ENCODE results near the gene TPD52L2. TPM values are rescaled to one million over a fixed set of nuclear protein-coding genes. Genes with fewer than 3 reads are reported as not detected.

The TPD52L2 gene
- 100 to 1,000 TPM in 1 of 2 donors, 10 to 100 TPM in 1; 82.0 to 107 TPM for polyA plus RNA-seq

DNA sequence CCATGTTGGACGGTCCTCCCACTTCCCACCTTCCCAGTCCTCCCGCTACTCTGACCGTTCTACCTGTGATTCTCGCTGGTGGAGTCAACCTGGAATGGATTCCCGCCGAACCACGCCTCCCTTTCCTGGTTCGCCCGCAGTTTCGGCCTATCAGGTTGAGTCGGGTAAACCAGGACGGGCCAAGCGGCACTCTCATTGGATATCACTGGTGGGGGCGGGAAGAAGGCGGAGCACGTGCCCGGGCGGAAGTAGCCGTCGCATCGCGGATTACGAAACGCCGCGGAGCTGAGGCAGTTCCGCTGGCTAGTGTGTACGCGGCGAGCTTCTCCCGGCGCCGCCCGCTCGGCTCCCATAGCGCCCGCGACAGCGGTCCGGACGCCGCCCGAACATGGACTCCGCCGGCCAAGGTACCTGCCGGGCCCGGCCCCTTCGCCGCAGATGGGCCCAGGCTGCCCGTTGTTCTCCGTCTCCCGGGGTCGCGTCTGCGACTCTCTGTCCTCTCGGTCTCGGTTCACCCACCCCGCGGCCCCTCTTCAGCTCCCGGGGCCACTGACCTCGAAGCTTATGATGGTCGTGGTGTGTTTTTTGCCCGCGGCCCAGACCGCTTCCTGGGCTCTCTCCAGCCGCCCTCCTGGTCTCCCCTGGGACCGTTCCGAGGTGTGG, at the start of gene TPD52L2:
Gene TPD52L2 (plus strand): TSS at position 293 of the 663 bp plus-strand sequence. CDS start 96 bp downstream, at position 389.
- peaks cover 2 to 29% of the 10 kb centered on the region in 2 donors for H3K36me3 ChIP-seq (ENCODE audit: control insufficient read depth in 2 of 2, insufficient read depth in 2 of 2, low read length in 1 of 2)
- H3K4me1 ChIP-seq (ENCODE audit: control insufficient read depth in 2 of 2, insufficient read depth in 2 of 2, low read length in 1 of 2): peaks cover 0 to 14% of the 10 kb centered on the region in 2 donors
- peak within 1 kb of the TSS; percentile 98 to 99 for H3K27ac ChIP-seq (ENCODE audit: low read depth in 2 of 2, low read length in 1 of 2)
- H3K9me3 ChIP-seq (ENCODE audit: control insufficient read depth in 2 of 2, insufficient read depth in 1 of 2, low read depth in 1 of 2, low read length in 1 of 2): no peaks in the 10 kb centered on the region
- WGBS, 2 donors: 0% methylated on average over 49 to 68 of the region's 68 CpGs
- no peaks in the 10 kb centered on the region for H3K27me3 ChIP-seq (ENCODE audit: control insufficient read depth in 1 of 2, insufficient read depth in 2 of 2, low read length in 2 of 2)
- peak within 1 kb of the TSS; percentile 82 to 85 for H3K4me3 ChIP-seq (ENCODE audit: low read depth in 1 of 2, low read length in 2 of 2)

DNA sequence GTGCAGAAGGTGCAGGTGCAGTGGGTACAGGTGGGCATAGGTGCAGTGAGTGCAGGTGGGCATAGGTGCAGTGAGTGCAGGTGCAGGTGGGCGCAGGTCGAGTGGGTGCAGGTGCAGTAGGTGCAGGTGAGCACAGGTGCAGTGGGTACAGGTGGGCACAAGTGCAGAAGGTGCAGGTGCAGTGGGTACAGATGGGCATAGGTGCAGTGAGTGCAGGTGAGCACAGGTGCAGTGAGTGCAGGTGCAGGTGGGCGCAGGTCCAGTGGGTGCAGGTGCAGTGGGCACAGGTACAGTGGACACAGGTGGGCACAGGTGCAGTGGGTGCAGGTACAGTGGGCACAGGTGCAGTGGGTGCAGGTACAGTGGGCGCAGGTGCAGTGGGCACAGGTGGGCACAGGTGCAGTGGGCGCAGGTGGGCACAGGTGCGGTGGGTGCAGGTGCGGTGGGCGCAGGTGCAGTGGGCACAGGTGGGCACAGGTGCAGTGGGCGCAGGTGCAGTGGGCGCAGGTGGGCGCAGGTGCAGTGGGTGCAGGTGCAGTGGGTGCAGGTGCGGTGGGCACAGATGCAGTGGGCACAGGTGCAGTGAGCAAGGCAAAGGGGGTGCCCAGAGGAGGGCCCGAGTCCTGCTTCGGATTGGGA, 49.3 kb upstream of the TPD52L2 start:
- Histone ChIP-seq H3K27me3 (ENCODE audit: control insufficient read depth in 1 of 2, insufficient read depth in 2 of 2, low read length in 2 of 2) (no peaks in the 10 kb centered on the region), H3K4me3 (ENCODE audit: low read depth in 1 of 2, low read length in 2 of 2) (no peak overlapping the region), H3K36me3 (ENCODE audit: control insufficient read depth in 2 of 2, insufficient read depth in 2 of 2, low read length in 1 of 2) (no peaks in the 10 kb centered on the region), H3K27ac (ENCODE audit: low read depth in 2 of 2, low read length in 1 of 2) (no peak overlapping the region), H3K9me3 (ENCODE audit: control insufficient read depth in 2 of 2, insufficient read depth in 1 of 2, low read depth in 1 of 2, low read length in 1 of 2) (no peaks in the 10 kb centered on the region), H3K4me1 (ENCODE audit: control insufficient read depth in 2 of 2, insufficient read depth in 2 of 2, low read length in 1 of 2) (peaks cover 0 to 4% of the 10 kb centered on the region in 2 donors)
- 77 to 97% methylated on average over 14 of the region's 14 CpGs for WGBS, 2 donors

DNA sequence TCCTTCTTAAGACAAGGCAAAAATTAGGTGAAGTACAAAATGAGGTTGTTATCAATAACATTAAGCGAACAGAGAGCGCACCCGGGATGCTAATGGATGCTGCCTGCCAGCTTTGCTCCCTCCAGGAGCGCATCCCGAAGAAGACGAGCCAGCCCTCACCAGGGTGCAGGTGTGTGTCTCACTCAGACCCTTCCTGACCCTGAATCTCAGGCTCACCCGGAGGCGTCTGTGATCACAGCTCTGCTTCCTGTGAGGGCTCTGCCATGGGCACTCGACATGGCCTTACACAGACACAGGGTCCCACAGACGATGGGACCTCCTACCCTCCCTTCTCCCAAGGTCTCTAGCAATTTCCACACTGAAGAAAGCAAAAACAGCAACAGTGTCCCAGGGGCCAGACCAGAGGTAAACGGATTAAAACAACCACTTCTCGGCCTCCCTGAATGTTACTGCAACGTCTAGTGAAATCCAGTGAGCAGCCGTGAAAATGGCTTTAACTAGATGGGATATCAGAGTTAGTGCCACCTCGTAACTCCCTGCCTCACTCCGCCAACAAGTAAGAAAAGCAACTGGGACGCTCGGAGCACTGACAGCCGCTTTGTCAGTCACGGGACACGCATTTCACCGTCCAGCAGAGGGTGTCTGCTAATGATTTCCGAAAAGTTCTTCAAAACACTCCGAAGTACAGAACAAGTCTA, 45.7 kb upstream of the TPD52L2 start:
- Histone ChIP-seq H3K9me3 (ENCODE audit: control insufficient read depth in 2 of 2, insufficient read depth in 1 of 2, low read depth in 1 of 2, low read length in 1 of 2) (no peaks in the 10 kb centered on the region), H3K27me3 (ENCODE audit: control insufficient read depth in 1 of 2, insufficient read depth in 2 of 2, low read length in 2 of 2) (no peaks in the 10 kb centered on the region), H3K4me1 (ENCODE audit: control insufficient read depth in 2 of 2, insufficient read depth in 2 of 2, low read length in 1 of 2) (peaks cover 0 to 4% of the 10 kb centered on the region in 2 donors), H3K4me3 (ENCODE audit: low read depth in 1 of 2, low read length in 2 of 2) (no peak overlapping the region), H3K27ac (ENCODE audit: low read depth in 2 of 2, low read length in 1 of 2) (no peak overlapping the region), H3K36me3 (ENCODE audit: control insufficient read depth in 2 of 2, insufficient read depth in 2 of 2, low read length in 1 of 2) (no peaks in the 10 kb centered on the region)
- WGBS, 2 donors: 46 to 48% methylated on average over 24 of the region's 24 CpGs

DNA sequence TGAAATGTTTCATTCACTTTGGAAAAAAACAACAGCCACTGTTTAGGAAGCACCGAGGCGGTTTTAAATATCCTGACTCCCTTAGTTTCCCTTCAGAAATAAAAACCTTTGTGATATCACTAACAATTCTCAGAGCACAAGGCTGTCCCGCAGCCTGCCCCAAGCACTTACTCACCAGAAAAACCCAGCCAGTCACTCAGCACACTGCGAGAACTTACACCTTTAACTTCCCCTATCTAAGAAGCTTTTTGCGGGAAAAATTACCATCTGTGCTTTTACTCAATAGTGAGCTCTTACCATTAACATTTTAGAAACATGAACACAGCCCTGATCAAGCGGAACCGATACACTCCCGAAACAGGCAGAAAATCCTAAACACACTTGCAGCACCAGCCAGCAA, 43.3 kb upstream of the TPD52L2 start:
- no peak overlapping the region for H3K4me3 ChIP-seq (ENCODE audit: low read depth in 1 of 2, low read length in 2 of 2)
- H3K9me3 ChIP-seq (ENCODE audit: control insufficient read depth in 2 of 2, insufficient read depth in 1 of 2, low read depth in 1 of 2, low read length in 1 of 2): no peaks in the 10 kb centered on the region
- no peaks in the 10 kb centered on the region for H3K36me3 ChIP-seq (ENCODE audit: control insufficient read depth in 2 of 2, insufficient read depth in 2 of 2, low read length in 1 of 2)
- H3K27ac ChIP-seq (ENCODE audit: low read depth in 2 of 2, low read length in 1 of 2): no peak overlapping the region
- H3K27me3 ChIP-seq (ENCODE audit: control insufficient read depth in 1 of 2, insufficient read depth in 2 of 2, low read length in 2 of 2): no peaks in the 10 kb centered on the region
- 84 to 90% methylated on average over 8 of the region's 8 CpGs for WGBS, 2 donors
- no peaks in the 10 kb centered on the region for H3K4me1 ChIP-seq (ENCODE audit: control insufficient read depth in 2 of 2, insufficient read depth in 2 of 2, low read length in 1 of 2)

DNA sequence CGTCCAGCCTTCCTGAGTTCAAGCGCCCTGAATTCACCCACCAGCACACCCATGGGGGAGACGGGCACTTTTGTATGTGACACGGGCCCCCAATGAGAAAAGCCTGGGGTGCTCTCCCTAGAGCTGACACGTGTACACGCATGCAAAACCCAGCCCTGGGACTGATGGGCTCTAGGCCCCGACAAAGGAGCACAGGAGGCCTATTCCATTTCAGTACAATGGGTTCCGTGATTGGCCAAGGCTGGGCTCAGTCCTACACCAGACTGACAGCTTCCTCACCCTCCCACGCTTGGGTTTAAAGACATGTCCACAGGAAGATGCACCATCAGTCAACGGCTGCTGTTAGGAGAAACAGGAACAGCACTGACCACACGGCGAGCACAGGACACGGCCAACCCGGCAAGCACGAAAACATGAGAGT, 42.8 kb upstream of the TPD52L2 start:
- Histone ChIP-seq H3K36me3 (ENCODE audit: control insufficient read depth in 2 of 2, insufficient read depth in 2 of 2, low read length in 1 of 2) (no peaks in the 10 kb centered on the region), H3K27ac (ENCODE audit: low read depth in 2 of 2, low read length in 1 of 2) (no peak overlapping the region), H3K27me3 (ENCODE audit: control insufficient read depth in 1 of 2, insufficient read depth in 2 of 2, low read length in 2 of 2) (no peaks in the 10 kb centered on the region), H3K4me1 (ENCODE audit: control insufficient read depth in 2 of 2, insufficient read depth in 2 of 2, low read length in 1 of 2) (no peaks in the 10 kb centered on the region), H3K4me3 (ENCODE audit: low read depth in 1 of 2, low read length in 2 of 2) (no peak overlapping the region), H3K9me3 (ENCODE audit: control insufficient read depth in 2 of 2, insufficient read depth in 1 of 2, low read depth in 1 of 2, low read length in 1 of 2) (no peaks in the 10 kb centered on the region)
- WGBS, 2 donors: 75 to 80% methylated on average over 15 of the region's 15 CpGs

DNA sequence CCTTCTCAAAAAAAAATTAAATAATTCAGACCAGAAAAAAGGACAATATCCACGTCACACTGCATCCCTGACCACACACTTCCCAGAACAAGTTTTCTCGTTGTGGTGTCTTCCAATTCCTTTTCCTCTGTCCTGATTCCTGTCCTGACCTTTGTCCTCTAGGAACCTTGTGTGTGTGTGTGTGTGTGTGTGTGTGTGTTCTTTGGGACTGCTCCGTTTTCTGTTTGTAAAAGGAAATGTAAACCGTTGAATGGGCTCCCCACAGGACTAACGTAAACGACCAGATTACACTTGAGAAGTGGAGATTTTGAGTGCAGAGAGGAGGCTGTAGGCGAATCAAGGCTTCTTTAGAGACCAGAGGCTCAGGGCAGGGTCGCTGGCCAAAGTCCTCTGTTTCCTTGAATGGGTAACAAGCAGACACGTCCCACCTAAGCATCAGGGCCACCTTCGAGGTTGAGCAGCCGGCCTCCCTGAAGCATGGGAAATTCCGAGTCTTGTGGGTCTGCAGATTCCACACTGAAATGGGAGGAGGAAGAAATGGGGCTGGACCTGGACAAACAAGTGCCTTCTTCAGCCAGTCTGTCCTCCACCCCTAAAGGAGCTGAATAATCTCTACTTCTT, 41.3 kb upstream of the TPD52L2 start:
- H3K27me3 ChIP-seq (ENCODE audit: control insufficient read depth in 1 of 2, insufficient read depth in 2 of 2, low read length in 2 of 2): no peaks in the 10 kb centered on the region
- 51 to 60% methylated on average over 12 of the region's 12 CpGs for WGBS, 2 donors
- H3K27ac ChIP-seq (ENCODE audit: low read depth in 2 of 2, low read length in 1 of 2): no peak overlapping the region

DNA sequence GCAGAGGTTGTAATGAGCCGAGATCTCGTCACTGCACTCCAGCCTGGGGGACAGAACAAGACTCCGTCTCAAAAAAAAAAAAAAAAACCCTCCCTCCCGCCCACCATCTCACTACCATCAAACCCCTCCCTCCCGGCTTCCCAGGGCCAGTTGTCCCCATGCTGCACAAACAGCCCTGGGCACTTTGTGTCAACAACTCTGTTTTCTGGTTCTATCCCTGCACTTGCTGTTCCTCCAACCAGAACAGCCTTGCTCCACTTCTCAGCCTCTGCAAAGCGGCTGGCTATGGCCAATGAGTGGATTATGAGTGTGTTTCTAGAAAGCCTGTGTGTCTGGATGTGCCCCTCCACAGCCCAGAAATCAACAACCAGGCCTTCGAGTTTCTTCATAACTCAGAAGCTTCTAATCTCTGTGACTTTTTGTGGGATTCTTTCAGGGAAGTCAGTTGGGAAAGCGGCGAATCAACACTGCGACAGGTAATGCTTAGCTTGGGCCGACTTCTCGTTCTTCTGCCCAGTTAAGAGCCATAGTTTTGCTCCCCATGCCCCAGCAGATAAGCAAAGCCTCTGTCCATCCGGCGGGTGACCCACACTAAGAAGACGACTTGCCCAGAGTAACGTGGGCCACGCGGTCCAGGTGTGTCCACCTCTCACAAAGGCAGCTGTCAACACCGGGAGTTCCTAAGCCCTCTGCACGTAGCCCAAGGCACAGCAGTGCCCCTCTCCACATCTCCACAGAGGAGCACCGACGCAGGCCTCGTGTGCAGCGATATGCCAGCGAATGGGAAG, 39.5 kb upstream of the TPD52L2 start:
- Histone ChIP-seq H3K9me3 (ENCODE audit: control insufficient read depth in 2 of 2, insufficient read depth in 1 of 2, low read depth in 1 of 2, low read length in 1 of 2) (no peaks in the 10 kb centered on the region), H3K4me3 (ENCODE audit: low read depth in 1 of 2, low read length in 2 of 2) (no peak overlapping the region), H3K36me3 (ENCODE audit: control insufficient read depth in 2 of 2, insufficient read depth in 2 of 2, low read length in 1 of 2) (no peaks in the 10 kb centered on the region), H3K4me1 (ENCODE audit: control insufficient read depth in 2 of 2, insufficient read depth in 2 of 2, low read length in 1 of 2) (no peaks in the 10 kb centered on the region), H3K27ac (ENCODE audit: low read depth in 2 of 2, low read length in 1 of 2) (no peak overlapping the region), H3K27me3 (ENCODE audit: control insufficient read depth in 1 of 2, insufficient read depth in 2 of 2, low read length in 2 of 2) (peaks cover 0 to 5% of the 10 kb centered on the region in 2 donors)
- WGBS, 2 donors: 85 to 87% methylated on average over 25 of the region's 25 CpGs

More for the DNA sequence above, 41.3 kb upstream of the TPD52L2 start:
- no peak overlapping the region for H3K4me3 ChIP-seq (ENCODE audit: low read depth in 1 of 2, low read length in 2 of 2)
- H3K36me3 ChIP-seq (ENCODE audit: control insufficient read depth in 2 of 2, insufficient read depth in 2 of 2, low read length in 1 of 2): no peaks in the 10 kb centered on the region
- H3K4me1 ChIP-seq (ENCODE audit: control insufficient read depth in 2 of 2, insufficient read depth in 2 of 2, low read length in 1 of 2): no peaks in the 10 kb centered on the region
- H3K9me3 ChIP-seq (ENCODE audit: control insufficient read depth in 2 of 2, insufficient read depth in 1 of 2, low read depth in 1 of 2, low read length in 1 of 2): no peaks in the 10 kb centered on the region

DNA sequence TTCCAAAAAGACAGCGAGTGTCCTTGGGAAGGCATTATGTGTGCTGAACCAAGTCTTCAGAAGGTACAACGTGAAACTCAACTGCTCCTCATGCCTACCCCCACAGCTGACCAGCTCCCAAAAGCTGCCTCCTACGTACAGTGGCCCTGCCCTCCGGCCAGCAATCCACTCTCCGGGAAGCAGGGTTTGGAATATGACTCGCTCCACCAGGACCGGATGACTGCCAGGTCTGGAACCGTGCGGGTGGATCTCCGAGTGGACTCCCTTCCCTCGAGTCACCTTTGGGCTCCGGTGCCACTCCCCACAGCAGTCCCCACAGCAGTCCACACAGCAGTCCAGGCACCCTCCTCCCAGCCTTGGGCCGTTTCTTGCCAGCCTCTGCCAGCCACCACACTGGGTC, 38.3 kb upstream of the TPD52L2 start:
- H3K27me3 ChIP-seq (ENCODE audit: control insufficient read depth in 1 of 2, insufficient read depth in 2 of 2, low read length in 2 of 2): peaks cover 0 to 5% of the 10 kb centered on the region in 2 donors
- no peak overlapping the region for H3K4me3 ChIP-seq (ENCODE audit: low read depth in 1 of 2, low read length in 2 of 2)
- H3K4me1 ChIP-seq (ENCODE audit: control insufficient read depth in 2 of 2, insufficient read depth in 2 of 2, low read length in 1 of 2): no peaks in the 10 kb centered on the region
- 73 to 75% methylated on average over 13 of the region's 13 CpGs for WGBS, 2 donors
- H3K9me3 ChIP-seq (ENCODE audit: control insufficient read depth in 2 of 2, insufficient read depth in 1 of 2, low read depth in 1 of 2, low read length in 1 of 2): no peaks in the 10 kb centered on the region
- H3K27ac ChIP-seq (ENCODE audit: low read depth in 2 of 2, low read length in 1 of 2): no peak overlapping the region
- no peaks in the 10 kb centered on the region for H3K36me3 ChIP-seq (ENCODE audit: control insufficient read depth in 2 of 2, insufficient read depth in 2 of 2, low read length in 1 of 2)

DNA sequence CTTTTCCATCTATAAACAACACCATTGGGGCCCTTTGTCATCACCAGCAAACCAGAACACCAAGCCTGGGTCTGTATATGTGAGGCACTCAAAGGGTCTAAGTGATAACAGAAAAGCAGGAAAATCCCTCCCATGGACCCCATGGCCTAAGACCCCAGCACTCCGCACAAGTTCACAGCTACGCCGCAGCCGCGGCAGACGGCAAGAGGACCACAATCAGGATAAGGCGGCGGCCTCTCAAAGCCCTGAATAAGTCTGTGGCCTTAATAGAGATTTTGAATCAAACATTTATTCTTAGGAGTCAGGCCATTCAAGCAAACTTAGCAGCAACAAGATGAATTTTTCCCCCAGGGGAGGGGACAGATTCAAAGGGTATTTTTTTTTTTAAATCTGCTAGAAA, 36.9 kb upstream of the TPD52L2 start:
- H3K36me3 ChIP-seq (ENCODE audit: control insufficient read depth in 2 of 2, insufficient read depth in 2 of 2, low read length in 1 of 2): no peaks in the 10 kb centered on the region
- H3K4me1 ChIP-seq (ENCODE audit: control insufficient read depth in 2 of 2, insufficient read depth in 2 of 2, low read length in 1 of 2): peaks cover 0 to 3% of the 10 kb centered on the region in 2 donors
- H3K27ac ChIP-seq (ENCODE audit: low read depth in 2 of 2, low read length in 1 of 2): no peak overlapping the region
- peaks cover 0 to 5% of the 10 kb centered on the region in 2 donors for H3K27me3 ChIP-seq (ENCODE audit: control insufficient read depth in 1 of 2, insufficient read depth in 2 of 2, low read length in 2 of 2)
- no peak overlapping the region for H3K4me3 ChIP-seq (ENCODE audit: low read depth in 1 of 2, low read length in 2 of 2)
- 94 to 97% methylated on average over 8 of the region's 8 CpGs for WGBS, 2 donors
- H3K9me3 ChIP-seq (ENCODE audit: control insufficient read depth in 2 of 2, insufficient read depth in 1 of 2, low read depth in 1 of 2, low read length in 1 of 2): no peaks in the 10 kb centered on the region
